Epidermal melanocyte (primary cell): ENCODE results near the gene TRPV2.

Experiments
- DNase-seq: peaks from one replicate; pipeline ENCODE4 v3.0.0; 2011; ENCODE audit warnings: low spot score; ENCODE audit not compliant: insufficient read length

The TRPV2 gene

GRCh38 chr17:16406742-16407674 is 8.4 kb upstream of the TRPV2 start:
- no peak for DNase-seq

- no peak for DNase-seq
Observed at GRCh38 chr17:16407911-16408588, 7.3 kb upstream of the TRPV2 start.

- no peak for DNase-seq
Observed at GRCh38 chr17:16417399-16417798, 2.0 kb downstream of the TRPV2 start.

- no peak for DNase-seq
Observed at GRCh38 chr17:16417896-16418684, 2.7 kb downstream of the TRPV2 start.

GRCh38 chr17:16418685-16419068 is 3.3 kb downstream of the TRPV2 start:
- no peak for DNase-seq

- peak; percentile 59 for DNase-seq
Observed at GRCh38 chr17:16419074-16419928, 3.9 kb downstream of the TRPV2 start.

GRCh38 chr17:16419929-16420271 is 4.5 kb downstream of the TRPV2 start:
- no peak for DNase-seq

- DNase-seq, result no peak
Observed at GRCh38 chr17:16422416-16422815, 7.0 kb downstream of the TRPV2 start.

GRCh38 chr17:16423226-16423872 is 8.0 kb downstream of the TRPV2 start:
- DNase-seq, result no peak

- DNase-seq, result no peak
Observed at GRCh38 chr17:16425202-16425601, 9.8 kb downstream of the TRPV2 start.

- no peak for DNase-seq
Observed at GRCh38 chr17:16425698-16426659, 10.6 kb downstream of the TRPV2 start.

- no peak for DNase-seq
Observed at GRCh38 chr17:16427020-16427419, 11.6 kb downstream of the TRPV2 start.

- no peak for DNase-seq
Observed at GRCh38 chr17:16428098-16428882, 12.9 kb downstream of the TRPV2 start.

- no peak for DNase-seq
Observed at GRCh38 chr17:16429083-16429482, 13.7 kb downstream of the TRPV2 start.

- no peak for DNase-seq
Observed at GRCh38 chr17:16430650-16431049, 15.3 kb downstream of the TRPV2 start.

GRCh38 chr17:16432017-16432416 is 16.6 kb downstream of the TRPV2 start:
- DNase-seq, result no peak

- no peak for DNase-seq
Observed at GRCh38 chr17:16433514-16433913, 18.1 kb downstream of the TRPV2 start.

GRCh38 chr17:16434662-16435061 is 19.3 kb downstream of the TRPV2 start:
- DNase-seq, result no peak
